Natural killer cell (primary cell): ENCODE measurements around the gene DENND1A. TPM values are rescaled to one million over a fixed set of nuclear protein-coding genes. Genes with fewer than 3 reads are reported as not detected.

Source experiments
- ATAC-seq, 3 donors: fragments of 150-1000 bp in 2 of 3; fragments of 200-7000 bp in 1 of 3; cut with Tn5 transposase; 1 replicate in 1 of 3; 2 replicates in 2 of 3; pipeline ENCODE4 v1.10.0; 2021; ENCODE audit warnings: mild to moderate bottlenecking in 2 of 3, moderate library complexity in 2 of 3
- DNase-seq, 2 donors: peaks; one replicate each; pipeline versions ENCODE4 v3.0.0 to v3.0.0-alpha.2; 2013 to 2021; ENCODE audit warnings: mixed read lengths in 1 of 2
- H3K27ac ChIP-seq: one replicate; pipeline ENCODE4 v1.5.1; 2013; ENCODE audit warnings: mild to moderate bottlenecking, low read length
- H3K27me3 ChIP-seq: one replicate; pipeline ENCODE4 v1.6.1; 2013; ENCODE audit warnings: low read length; ENCODE audit not compliant: control insufficient read depth, insufficient read depth
- H3K36me3 ChIP-seq: one replicate; pipeline ENCODE4 v1.6.1; 2013; ENCODE audit warnings: low read length; ENCODE audit not compliant: control insufficient read depth, insufficient read depth
- H3K4me1 ChIP-seq: one replicate; pipeline ENCODE4 v1.6.1; 2013; ENCODE audit warnings: low read length; ENCODE audit not compliant: control insufficient read depth, insufficient read depth
- H3K4me3 ChIP-seq: one replicate; pipeline ENCODE4 v1.5.1; 2013; ENCODE audit warnings: low read length
- H3K9me3 ChIP-seq: one replicate; pipeline ENCODE4 v1.6.1; 2013; ENCODE audit warnings: low read length; ENCODE audit not compliant: control insufficient read depth, insufficient read depth
- H3K27ac Mint-ChIP-seq, 2 donors: one replicate each; pipeline ENCODE4 v1.8.0; 2022; ENCODE audit warnings: mild to moderate bottlenecking in 2 of 2, mixed read lengths in 2 of 2, moderate library complexity in 1 of 2
- H3K27me3 Mint-ChIP-seq, 2 donors: one replicate each; pipeline ENCODE4 v1.8.0; 2022; ENCODE audit warnings: low read depth in 2 of 2, mixed read lengths in 2 of 2
- H3K36me3 Mint-ChIP-seq: one replicate; pipeline ENCODE4 v1.8.0; 2022; ENCODE audit warnings: mixed read lengths
- H3K4me1 Mint-ChIP-seq, 2 donors: one replicate each; pipeline ENCODE4 v1.8.0; 2022; ENCODE audit warnings: mixed read lengths in 2 of 2
- H3K4me3 Mint-ChIP-seq: one replicate; pipeline ENCODE4 v1.8.0; 2022; ENCODE audit warnings: mild to moderate bottlenecking, moderate library complexity, mixed read lengths
- H3K9me3 Mint-ChIP-seq, 2 donors: one replicate each; pipeline ENCODE4 v1.8.0; 2022; ENCODE audit warnings: mixed read lengths in 2 of 2
- WGBS: methylation state at CpG from one replicate; pipeline ENCODE4 v1.1.7; 2013; ENCODE audit warnings: missing lambda C conversion rate; ENCODE audit not compliant: insufficient coverage; 5-methylcytosine and 5-hydroxymethylcytosine counted together
- intact Hi-C: fragments of 100-400 bp; cut with micrococcal nuclease; formaldehyde crosslinking; loops from one replicate; pipeline ENCODE4 v1.14.2; 2022
- total RNA-seq, 4 donors: library from RNA; stranded (reverse); fragments of 120-200 nt in 1 of 4; gene quantifications; one replicate each; pipeline versions ENCODE4 v1.2.3 to v1.2.4, GENCODE V29; 2013 to 2022
- TF ChIP-seq, protein P1 (sequence below): fragments of 200-600 bp; IDR thresholded peaks from one replicate; pipeline ENCODE4 v1.8.0; 2022; ENCODE audit warnings: antibody characterized with exemption

Gene DENND1A
- total RNA-seq, 3 donors from 2014 or later (not counting 1 experiment from before 2014, with no cell fraction given) = 27.8 to 37.6 (median 30.9) TPM

- Histone ChIP-seq H3K4me3 (no peak overlapping the region), H3K36me3 (peaks cover 3% of the 10 kb centered on the region), H3K27ac (no peak overlapping the region), H3K27me3 (no peaks in the 10 kb centered on the region), H3K4me1 (no peaks in the 10 kb centered on the region), H3K9me3 (peaks cover 7% of the 10 kb centered on the region)
- H3K9me3 Mint-ChIP-seq = peaks cover 0 to 2% of the 10 kb centered on the region in 2 donors
- no peak for DNase-seq
- TF ChIP-seq, protein P1, sequence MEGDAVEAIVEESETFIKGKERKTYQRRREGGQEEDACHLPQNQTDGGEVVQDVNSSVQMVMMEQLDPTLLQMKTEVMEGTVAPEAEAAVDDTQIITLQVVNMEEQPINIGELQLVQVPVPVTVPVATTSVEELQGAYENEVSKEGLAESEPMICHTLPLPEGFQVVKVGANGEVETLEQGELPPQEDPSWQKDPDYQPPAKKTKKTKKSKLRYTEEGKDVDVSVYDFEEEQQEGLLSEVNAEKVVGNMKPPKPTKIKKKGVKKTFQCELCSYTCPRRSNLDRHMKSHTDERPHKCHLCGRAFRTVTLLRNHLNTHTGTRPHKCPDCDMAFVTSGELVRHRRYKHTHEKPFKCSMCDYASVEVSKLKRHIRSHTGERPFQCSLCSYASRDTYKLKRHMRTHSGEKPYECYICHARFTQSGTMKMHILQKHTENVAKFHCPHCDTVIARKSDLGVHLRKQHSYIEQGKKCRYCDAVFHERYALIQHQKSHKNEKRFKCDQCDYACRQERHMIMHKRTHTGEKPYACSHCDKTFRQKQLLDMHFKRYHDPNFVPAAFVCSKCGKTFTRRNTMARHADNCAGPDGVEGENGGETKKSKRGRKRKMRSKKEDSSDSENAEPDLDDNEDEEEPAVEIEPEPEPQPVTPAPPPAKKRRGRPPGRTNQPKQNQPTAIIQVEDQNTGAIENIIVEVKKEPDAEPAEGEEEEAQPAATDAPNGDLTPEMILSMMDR = no peak
- no peak for ATAC-seq
- H3K4me3 Mint-ChIP-seq = no peak overlapping the region
- H3K4me1 Mint-ChIP-seq = peaks cover 6 to 15% of the 10 kb centered on the region in 2 donors
- 92% methylated on average over 6 of the region's 7 CpGs for WGBS
- H3K36me3 Mint-ChIP-seq = peaks cover 15% of the 10 kb centered on the region
- H3K27ac Mint-ChIP-seq = no peak overlapping the region
- no peaks in the 10 kb centered on the region for H3K27me3 Mint-ChIP-seq
- intact Hi-C loops = no loop called here
These were observed 78.1 kb downstream of the DENND1A start for GRCh38 chr9:123851851-123852250.

- H3K9me3 ChIP-seq = peaks cover 12% of the 10 kb centered on the region
- no peaks in the 10 kb centered on the region for H3K27me3 ChIP-seq
- Mint-ChIP-seq H3K36me3 (peaks cover 27% of the 10 kb centered on the region), H3K27me3 (no peaks in the 10 kb centered on the region), H3K4me1 (peaks cover 0 to 8% of the 10 kb centered on the region in 2 donors), H3K27ac (no peak overlapping the region), H3K4me3 (no peak overlapping the region), H3K9me3 (peaks cover 4% of the 10 kb centered on the region in 2 donors)
- no peak overlapping the region for H3K4me3 ChIP-seq
- peaks cover 3% of the 10 kb centered on the region for H3K36me3 ChIP-seq
- H3K27ac ChIP-seq = no peak overlapping the region
- intact Hi-C loops = no loop called here
- ATAC-seq (no peak), DNase-seq (no peak)
- TF ChIP-seq, protein P1 = no peak
- H3K4me1 ChIP-seq = no peaks in the 10 kb centered on the region
- 100% methylated on average over 2 of the region's 3 CpGs for WGBS
These were observed 81.4 kb downstream of the DENND1A start for GRCh38 chr9:123848447-123849085.

- Histone ChIP-seq H3K9me3 (peaks cover 14% of the 10 kb centered on the region), H3K4me3 (no peak overlapping the region), H3K27ac (no peak overlapping the region), H3K4me1 (no peaks in the 10 kb centered on the region), H3K36me3 (peaks cover 3% of the 10 kb centered on the region), H3K27me3 (no peaks in the 10 kb centered on the region)
- ATAC-seq = no peak
- H3K27ac Mint-ChIP-seq = no peak overlapping the region
- H3K9me3 Mint-ChIP-seq = peaks cover 4% of the 10 kb centered on the region in 2 donors
- no peaks in the 10 kb centered on the region for H3K27me3 Mint-ChIP-seq
- no peak for DNase-seq
- intact Hi-C loops = no loop called here
- H3K4me3 Mint-ChIP-seq = no peak overlapping the region
- H3K36me3 Mint-ChIP-seq = peaks cover 42% of the 10 kb centered on the region
- H3K4me1 Mint-ChIP-seq = peaks cover 0 to 8% of the 10 kb centered on the region in 2 donors
- TF ChIP-seq, protein P1 = no peak
These were observed 83.0 kb downstream of the DENND1A start for GRCh38 chr9:123846966-123847365.

DNA sequence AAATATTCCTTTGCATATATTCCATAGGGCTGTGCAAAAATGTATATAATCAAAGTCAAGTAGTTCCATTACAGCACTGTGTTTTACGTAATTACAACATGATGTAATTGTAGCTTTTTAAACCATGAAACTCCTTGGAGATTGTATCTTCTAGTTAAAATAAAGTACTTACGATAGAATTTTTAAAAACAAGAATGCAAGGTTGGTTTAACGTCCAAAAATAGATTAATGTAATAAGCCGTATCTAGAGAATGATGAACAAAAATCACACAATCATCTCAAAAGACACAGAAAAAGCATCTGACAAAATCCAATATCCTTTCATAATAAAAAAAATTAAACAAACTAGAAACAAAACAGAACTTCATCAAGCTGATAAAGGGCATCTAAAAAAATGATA, 86.2 kb downstream of the DENND1A start:
- no peaks in the 10 kb centered on the region for H3K27me3 ChIP-seq
- H3K27ac ChIP-seq = no peak overlapping the region
- Mint-ChIP-seq H3K9me3 (peaks cover 4% of the 10 kb centered on the region in 2 donors), H3K4me1 (peaks cover 0 to 5% of the 10 kb centered on the region in 2 donors), H3K36me3 (peaks cover 42% of the 10 kb centered on the region), H3K27me3 (no peaks in the 10 kb centered on the region), H3K4me3 (no peak overlapping the region), H3K27ac (no peak overlapping the region)
- intact Hi-C loops = no loop called here
- H3K36me3 ChIP-seq = peaks cover 3% of the 10 kb centered on the region
- no peak for ATAC-seq
- no peaks in the 10 kb centered on the region for H3K4me1 ChIP-seq
- WGBS = 100% methylated on average over 1 of the region's 4 CpGs
- no peak overlapping the region for H3K4me3 ChIP-seq
- no peak for DNase-seq
- TF ChIP-seq, protein P1 = no peak
- peaks cover 14% of the 10 kb centered on the region for H3K9me3 ChIP-seq
